GM18520 (cell line): ENCODE data around the gene PLAAT4.
"Not testable (repeated sequence)": the region's sequence is repeated elsewhere in the genome, so short reads cannot be mapped to it uniquely, and the experiment has no call there.

Source experiments
- ATAC-seq: cut with Tn5 transposase; IDR thresholded peaks from one replicate; pipeline ENCODE4 v1.9.1; 2021; ENCODE audit not compliant: unreplicated experiment

PLAAT4 gene

GRCh38 chr11:63537293-63538101 lies 889 bp downstream of the PLAAT4 start:
- no peak for ATAC-seq

GRCh38 chr11:63542506-63542905 lies 5.9 kb downstream of the PLAAT4 start:
- not testable (repeated sequence) for ATAC-seq

DNA sequence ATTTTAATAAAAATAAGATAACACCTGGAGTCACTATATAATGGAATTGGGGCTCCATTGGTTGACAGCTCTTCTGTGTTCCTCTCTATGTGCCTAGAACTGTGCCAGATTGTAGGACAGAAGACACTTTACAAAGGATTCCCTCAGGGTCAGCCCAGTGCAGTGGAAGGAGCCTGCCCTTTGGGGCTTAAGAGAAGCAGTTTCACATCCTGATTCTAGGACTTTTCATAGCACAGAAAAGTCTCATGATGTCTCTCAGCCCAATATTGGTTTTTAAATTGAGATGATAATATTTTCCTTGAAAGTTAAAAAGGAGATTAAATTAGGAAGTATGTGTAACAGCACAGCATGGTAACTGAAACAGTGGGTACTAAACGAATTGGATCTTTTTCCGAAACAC lies 7.1 kb downstream of the PLAAT4 start:
- no peak for ATAC-seq

- ATAC-seq = no peak
Measured at GRCh38 chr11:63547061-63547460, 10.5 kb downstream of the PLAAT4 start.

DNA sequence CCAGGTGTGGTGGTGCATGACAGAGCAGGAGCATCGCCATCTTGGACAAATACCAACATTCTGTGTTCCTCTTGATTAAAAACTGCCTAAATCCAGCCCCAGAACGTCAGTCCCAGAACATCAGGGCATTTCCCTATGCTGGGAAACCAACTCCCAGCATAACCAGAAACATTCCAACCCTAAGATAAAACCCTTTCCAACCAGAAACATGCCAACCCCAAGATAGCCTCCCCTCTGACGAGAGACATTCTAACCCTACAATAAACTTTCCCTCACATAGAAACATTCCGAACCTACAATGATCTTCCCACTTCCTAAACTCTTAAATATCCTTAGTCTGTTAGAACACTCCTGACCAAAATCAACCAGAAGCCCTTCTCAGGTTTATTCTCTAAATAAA lies 11.6 kb downstream of the PLAAT4 start:
- no peak for ATAC-seq

- no peak for ATAC-seq
Measured at GRCh38 chr11:63549411-63549810, 12.8 kb downstream of the PLAAT4 start.

GRCh38 chr11:63550156-63550700 lies 13.6 kb downstream of the PLAAT4 start:
- not testable (repeated sequence) for ATAC-seq

- no peak for ATAC-seq
Measured at GRCh38 chr11:63551091-63551888, 14.7 kb downstream of the PLAAT4 start.

DNA sequence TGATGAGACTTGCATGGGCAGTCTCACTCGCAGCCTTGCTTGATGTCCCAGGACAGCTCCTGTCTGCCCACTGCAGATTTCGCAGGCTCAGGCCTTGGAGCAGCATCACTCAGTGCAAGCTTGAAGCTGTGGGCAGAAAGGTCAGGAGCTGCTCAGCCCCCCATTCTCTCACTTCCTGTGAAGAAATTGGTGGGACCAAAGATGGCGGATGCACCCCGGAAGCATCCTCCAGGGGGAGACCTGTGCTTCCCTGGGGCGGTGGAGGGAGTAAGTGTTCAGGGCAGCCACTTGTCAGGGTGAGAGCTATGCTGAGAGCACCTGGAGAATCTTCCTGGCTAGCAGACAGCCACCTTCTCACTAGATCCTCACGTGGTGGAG lies 15.3 kb downstream of the PLAAT4 start:
- ATAC-seq = no peak

DNA sequence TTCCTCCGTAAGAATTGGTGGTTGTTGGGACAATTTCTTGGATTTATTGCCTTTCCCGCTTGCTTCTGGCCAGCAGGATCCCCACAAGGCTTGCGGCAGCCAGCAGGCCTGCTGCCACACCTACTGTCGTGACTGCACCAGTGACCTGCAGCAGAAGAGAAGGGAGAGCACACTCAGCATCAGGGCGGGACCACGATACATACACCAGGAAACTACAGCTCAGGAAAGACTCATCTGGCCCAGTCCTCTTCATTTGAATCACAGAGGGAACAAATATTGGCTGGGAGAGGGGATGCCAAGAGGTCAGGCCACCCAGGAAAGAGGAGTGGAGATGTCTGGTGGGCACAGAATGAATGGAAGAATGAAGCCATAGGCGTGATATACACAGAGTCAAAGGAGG lies 16.3 kb downstream of the PLAAT4 start:
- ATAC-seq = no peak

GRCh38 chr11:63553759-63554158 lies 17.2 kb downstream of the PLAAT4 start:
- ATAC-seq = no peak

DNA sequence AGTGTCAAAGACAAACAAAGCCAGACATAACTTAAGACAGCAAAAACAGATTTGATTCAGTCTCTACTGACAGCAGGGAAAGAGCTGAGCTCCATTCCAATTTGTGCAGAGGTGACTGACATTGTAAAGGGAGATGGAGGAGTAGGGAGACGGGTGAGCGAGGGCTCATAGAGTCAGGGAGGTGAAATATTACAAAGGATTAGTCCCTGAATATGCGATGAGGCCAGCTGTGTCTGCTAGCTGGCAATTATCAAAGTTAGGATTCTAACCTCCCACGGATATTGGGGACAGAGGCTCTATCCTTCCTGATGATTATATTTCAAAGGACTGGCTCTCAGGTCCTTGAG lies 18.2 kb downstream of the PLAAT4 start:
- no peak for ATAC-seq

- no peak for ATAC-seq
Measured at GRCh38 chr11:63556404-63557013, 19.9 kb downstream of the PLAAT4 start.

DNA sequence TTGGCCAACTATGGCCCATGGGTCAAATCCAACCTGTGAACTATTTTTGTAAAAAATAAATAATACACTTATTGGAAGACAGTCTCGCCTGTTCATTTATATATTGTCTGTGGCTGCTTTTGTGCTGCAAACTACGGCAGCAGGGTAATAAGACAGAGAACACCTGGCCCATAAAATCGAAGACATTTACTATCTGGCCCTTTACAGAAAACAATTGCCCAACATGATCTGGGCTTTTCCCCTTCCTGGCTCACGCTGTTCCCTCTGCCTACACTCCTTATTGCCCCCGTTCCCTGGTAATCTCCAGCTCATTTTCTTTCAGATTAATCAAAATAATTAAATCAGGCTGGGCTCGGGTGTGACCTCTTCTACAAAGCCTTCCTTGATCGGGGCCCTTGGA lies 21.0 kb downstream of the PLAAT4 start:
- ATAC-seq = no peak

GRCh38 chr11:63558459-63559157 lies 22.0 kb downstream of the PLAAT4 start:
- no peak for ATAC-seq

DNA sequence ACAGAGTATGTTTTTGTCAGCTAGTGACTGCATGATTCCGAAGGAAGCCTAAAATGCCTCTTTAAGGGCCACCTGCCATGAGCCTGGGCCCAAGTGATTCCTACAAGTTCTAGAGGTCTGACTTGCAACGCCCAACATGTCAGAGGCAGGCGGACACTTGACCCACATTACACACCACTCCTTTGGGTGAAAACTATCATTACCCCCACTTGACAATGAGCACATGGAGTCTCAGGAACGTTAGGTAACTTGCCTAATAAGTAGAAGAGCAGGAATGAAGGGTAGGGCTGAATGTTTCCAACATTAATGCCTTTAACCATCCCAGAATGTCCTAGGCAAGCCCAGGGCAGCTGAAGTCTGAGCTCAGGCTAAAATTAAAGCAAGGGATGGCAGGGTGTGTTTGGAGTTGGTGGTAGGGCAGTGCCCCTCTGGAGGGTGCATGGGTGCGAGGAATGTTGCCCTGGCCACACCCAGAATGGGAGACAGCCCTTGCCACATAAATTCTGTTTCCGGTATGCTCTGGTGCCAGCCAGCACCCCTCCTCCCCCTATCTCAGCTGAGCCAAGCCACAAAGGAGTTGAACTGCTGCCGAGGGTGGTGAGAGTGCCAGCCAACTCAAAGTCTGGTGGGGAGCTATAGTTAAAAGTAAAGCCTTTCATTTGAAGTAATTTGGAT lies 24.0 kb downstream of the PLAAT4 start:
- no peak for ATAC-seq

DNA sequence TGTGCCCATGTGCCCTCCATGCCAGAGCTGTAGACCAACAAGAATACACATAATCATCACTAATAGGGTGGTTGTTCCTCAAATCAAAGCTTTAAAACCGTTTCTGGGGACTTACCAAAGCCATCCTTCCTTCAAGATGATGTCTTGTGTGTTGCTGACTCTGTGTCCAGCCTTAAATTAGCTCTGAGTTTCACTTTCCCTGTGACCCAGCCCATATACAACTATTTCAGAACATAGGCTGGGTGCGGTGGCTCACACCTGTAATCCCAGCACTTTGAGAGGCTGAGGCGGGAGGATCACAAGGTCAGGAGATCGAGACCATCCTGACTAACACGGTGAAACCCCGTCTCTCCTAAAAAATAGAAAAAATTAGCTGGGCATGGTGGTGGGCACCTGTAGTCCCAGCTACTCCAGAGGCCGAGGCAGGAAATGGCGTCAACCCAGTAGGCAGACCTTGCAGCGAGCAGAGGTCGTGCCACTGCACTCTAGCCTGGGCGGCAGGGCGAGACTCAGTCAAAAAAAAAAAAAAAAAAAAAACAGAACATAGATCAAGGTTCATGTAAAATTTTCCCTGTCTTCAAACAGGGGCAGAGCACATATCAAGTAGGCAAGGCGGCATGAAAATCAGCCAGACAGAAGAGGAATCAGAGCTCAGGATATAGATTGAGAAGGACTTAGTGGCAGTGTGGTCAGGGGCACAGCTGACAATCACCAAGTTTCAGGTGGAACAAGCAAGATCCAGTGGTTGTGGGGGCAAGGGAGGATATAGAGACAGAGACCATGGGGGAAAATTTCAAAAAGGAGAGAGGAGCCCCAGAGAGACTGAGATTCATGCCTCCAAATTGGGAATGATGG lies 26.8 kb downstream of the PLAAT4 start, which contains the start of gene PLAAT2:
Gene PLAAT2, minus strand, starts transcription at position 179 of the 855 bp plus-strand sequence. Its CDS starts 55 bp downstream, at position 124.
- no peak for ATAC-seq

- ATAC-seq = peak; percentile 44
Measured at GRCh38 chr11:63564056-63564774, 27.6 kb downstream of the PLAAT4 start.
